AG10803 (cell line): ENCODE results near the gene FAM193B.
A peak's percentile ranks its signal among the peaks of the same experiment; 100 is the strongest.

ENCODE experiments used
- DNase-seq: peaks from one replicate; pipeline ENCODE4 v3.0.0; 2010; ENCODE audit warnings: low read depth
- H3K4me3 ChIP-seq: 2 replicates; pipeline ENCODE4 v1.5.1; 2011; ENCODE audit warnings: mild to moderate bottlenecking, low read length, control low read depth
- TF ChIP-seq, protein P1 (sequence below): conservative IDR thresholded peaks from 2 replicates; pipeline ENCODE4 v1.5.1; 2011; ENCODE audit warnings: mild to moderate bottlenecking, low read length, control low read depth, inconsistent platforms

Gene FAM193B

DNA sequence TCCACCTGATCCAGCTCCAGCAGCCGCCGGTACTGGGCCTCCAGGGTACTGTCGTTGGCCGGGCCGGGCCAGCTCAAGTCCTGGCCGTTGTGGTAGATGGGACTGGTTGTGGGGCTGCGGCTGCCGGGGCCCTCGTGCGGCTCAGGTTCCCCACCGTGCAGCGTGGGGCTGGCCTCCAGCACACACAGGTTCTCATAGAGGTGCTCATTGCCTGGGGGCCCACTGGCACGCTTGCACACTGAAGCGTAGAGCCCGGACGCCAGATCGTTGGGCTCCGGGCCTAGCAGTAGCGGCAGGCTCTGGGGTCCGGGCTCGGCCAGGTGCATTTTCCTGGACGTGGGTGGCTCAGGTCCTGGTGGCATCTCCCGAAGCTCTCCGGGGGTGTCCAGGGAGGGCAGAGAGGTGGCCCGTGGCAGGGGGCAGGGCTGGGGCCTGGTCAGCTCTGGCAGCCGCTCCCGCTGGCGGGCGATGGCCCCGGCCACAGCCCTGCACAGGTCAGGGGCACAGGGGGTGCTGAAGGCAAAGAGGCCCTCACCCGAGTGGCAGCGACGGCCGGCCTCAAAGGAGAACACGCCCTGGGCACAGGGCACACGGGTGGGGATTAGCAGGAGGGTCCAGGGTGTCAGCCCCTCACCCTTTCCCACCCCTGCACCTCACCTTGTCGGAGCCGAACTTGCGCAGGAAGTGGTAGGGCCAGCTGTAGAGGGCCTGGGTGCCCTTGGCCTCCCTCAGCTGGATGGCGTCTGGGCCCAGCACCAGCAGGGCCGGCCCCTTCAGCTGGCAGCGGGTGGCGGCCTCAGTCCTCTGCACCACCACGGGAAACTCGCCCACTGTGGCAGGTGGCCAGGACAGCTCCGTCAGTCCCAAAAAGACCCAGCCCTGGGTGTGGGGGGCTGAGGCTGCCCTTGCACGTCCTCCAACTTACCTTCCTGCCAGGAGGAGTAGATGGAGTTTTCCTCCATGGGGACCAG, 50.0 kb downstream of the FAM193B start:
- H3K4me3 ChIP-seq, result no peak overlapping the region
- TF ChIP-seq, protein P1, sequence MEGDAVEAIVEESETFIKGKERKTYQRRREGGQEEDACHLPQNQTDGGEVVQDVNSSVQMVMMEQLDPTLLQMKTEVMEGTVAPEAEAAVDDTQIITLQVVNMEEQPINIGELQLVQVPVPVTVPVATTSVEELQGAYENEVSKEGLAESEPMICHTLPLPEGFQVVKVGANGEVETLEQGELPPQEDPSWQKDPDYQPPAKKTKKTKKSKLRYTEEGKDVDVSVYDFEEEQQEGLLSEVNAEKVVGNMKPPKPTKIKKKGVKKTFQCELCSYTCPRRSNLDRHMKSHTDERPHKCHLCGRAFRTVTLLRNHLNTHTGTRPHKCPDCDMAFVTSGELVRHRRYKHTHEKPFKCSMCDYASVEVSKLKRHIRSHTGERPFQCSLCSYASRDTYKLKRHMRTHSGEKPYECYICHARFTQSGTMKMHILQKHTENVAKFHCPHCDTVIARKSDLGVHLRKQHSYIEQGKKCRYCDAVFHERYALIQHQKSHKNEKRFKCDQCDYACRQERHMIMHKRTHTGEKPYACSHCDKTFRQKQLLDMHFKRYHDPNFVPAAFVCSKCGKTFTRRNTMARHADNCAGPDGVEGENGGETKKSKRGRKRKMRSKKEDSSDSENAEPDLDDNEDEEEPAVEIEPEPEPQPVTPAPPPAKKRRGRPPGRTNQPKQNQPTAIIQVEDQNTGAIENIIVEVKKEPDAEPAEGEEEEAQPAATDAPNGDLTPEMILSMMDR, result no peak
- DNase-seq, result no peak

DNA sequence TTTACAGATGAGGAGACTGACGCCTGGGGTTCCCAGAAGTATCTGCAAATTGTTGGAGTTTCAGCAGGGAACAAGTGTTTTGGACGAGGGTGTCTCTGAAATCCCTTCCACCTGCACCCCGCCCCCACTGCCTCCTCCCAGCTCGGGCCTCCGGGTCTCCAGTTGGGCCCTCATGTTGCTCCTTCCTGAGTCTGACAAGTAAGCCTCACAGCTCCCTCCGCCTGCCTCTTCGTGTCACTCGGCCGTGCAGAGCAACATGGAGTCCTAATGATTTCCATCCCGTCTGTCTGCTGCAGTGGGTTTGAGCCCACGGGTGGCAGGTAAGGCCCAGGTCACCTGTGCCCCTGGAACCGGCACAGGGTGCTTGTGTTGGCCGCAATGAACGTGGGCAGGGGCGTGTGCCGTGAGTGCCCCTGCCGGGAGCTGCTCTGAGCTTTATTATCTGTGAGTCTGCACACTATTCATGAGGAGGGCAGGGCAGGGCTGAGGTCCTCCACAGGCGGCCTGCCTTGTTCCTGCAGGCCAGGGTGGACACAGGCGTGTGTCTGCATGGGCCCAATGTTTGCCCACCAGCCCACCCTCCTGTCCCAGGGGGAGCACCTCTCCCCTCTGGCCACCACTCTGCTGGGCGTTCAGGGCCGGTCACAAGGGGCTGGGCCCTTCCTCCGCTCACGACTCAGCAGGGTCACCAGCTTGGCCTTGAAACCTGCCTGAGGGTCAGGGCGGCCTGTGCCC, 50.8 kb downstream of the FAM193B start:
- TF ChIP-seq, protein P1, result no peak
- H3K4me3 ChIP-seq, result no peak overlapping the region
- DNase-seq, result no peak

DNA sequence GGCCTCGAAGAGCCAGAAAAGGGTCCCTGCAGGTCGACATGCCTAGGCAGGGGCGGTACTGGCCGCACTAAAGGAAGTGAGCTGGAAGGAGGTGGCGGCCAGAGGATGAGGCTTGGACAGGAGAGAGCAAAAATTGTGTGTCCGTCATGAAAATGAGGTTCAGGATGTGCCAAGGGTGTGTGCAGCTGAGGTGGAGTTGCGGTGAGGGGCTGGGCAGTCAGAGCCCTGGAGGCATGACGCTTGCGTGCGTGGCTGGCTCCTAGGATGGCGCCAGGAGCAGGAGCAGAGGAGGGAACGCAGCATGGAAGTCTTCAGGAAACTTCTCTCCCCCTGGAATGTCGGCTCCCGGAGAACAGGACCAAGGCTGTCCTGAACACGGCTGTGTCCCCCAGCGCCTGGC, 51.5 kb downstream of the FAM193B start:
- TF ChIP-seq, protein P1, result no peak
- no peak overlapping the region for H3K4me3 ChIP-seq
- no peak for DNase-seq

DNA sequence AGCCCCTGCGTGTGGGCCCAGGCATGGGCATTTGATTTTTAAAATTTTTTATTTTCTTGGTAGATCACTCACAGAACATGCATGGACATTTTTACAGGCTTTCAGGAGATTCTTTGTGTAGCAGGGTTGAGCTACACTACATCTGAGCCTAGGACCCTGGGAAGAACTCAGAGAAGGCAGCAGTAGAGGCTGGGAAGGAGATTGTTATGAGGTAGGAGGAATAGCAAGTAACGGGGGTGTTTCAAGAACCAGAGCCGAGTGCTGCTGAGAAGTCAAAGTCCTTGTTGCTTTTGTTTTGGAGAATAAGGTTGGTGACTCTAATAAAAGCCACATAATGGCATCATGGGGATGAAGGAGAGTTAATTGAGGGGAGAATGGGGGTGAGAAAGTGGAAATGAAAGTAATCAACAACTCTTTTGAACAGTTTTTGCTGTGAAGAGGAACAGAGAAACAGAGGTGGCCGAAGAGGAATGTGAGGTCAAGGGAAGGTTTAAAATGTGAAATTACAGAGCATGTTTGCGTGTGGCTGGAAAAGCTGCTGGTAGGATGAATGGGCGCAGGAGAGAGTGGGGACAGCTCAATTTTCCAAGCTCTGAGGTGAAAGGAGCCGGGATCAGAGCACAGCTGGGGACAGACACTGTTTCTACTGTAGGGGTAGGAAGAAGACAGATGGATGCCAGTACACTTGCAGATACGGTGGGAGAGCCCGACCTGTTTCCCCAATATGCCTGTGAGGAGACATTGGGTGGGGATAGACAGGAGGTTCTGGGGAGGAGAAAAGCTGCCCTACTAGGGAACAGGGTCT, 52.3 kb downstream of the FAM193B start:
- no peak overlapping the region for H3K4me3 ChIP-seq
- TF ChIP-seq, protein P1, result no peak
- no peak for DNase-seq

DNA sequence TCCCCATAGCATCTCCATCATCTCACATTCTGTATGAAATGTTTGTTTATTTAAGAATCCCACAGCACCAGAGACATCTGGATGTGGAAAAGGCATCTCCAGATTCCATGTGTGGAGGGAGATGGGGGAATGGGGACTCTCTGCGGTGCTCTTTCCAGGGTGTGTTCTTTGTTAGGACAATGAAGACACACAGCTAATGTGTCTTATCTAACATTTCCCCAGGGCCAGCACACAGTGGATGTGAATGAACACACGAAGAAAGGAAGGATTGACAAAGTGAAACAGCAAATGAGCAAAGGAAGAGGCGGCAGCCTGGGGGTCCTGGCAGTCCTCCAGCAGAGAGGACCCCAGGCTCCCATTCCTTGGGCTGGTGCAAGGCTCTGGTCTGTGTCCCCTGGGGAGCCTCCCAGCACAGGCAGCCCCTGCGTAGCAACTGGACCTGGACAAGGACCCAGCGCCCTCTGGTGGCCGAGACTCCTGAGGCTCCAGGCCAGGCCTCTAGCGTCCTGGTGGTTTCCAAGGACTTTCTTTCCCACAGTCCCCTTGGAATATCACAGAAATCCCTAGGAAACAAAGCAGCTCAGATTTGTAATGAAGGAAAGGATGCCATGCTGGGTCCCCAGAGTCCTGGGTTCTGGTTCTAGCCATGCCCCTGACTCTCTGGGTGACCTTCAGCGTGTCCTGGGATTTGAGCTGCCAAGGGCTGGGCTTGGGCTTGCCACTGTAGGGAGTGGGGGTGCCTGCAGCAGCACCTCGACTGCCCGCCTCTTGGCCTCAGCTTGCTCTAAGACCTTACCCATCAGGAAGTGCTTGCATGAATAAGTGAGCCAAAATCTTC, 53.5 kb downstream of the FAM193B start:
- peak; percentile 80 for DNase-seq
- TF ChIP-seq, protein P1, result peak; percentile 94
- H3K4me3 ChIP-seq, result no peak overlapping the region

DNA sequence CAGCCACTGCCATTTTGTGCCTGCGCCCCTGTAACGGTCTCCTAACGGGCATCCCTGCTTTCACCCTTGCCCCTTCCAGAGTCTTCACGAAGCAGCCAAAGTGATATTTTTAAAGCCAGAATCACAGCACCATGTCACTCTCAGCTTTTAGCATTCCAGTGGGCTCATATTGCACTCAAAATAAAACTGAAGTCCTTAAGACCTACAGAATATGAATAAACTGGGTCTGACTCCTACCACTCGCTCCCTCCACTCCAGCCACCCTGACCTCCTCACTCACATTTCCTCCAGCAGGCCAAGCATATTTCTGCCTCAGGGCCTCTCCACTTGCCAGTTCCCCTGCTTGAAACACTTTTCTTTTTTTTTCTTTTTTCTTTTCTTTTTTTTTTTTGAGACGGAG, 54.5 kb downstream of the FAM193B start:
- H3K4me3 ChIP-seq, result no peak overlapping the region
- TF ChIP-seq, protein P1, result no peak
- DNase-seq, result no peak
